SK-N-SH (cell line): Measurements from ENCODE around the gene BABAM2. TPM values are rescaled to one million over a fixed set of nuclear protein-coding genes. Genes with fewer than 3 reads are reported as not detected.

Experiments used
- CTCF ChIA-PET: fragments of 300-600, 350-600 bp; formaldehyde crosslinking; extraction: SDS; loops from one replicate; lab custom pipeline; 2021; lab: Yijun Ruan, JAX
- POLR2A ChIA-PET: fragments of 350-600 bp; sonication (Branson Sonifier 250); formaldehyde crosslinking; extraction: SDS; loops from one replicate; lab custom pipeline; 2020; ENCODE audit warnings: antibody characterized with exemption, inconsistent platforms; lab: Yijun Ruan, JAX
- DNase-seq: peaks from one replicate; pipeline ENCODE4 v3.0.0; 2012
- H2AFZ ChIP-seq: fragments of 200-600 bp; sonication (generic); 2 replicates; pipeline ENCODE4 v1.8.1; 2016; ENCODE audit warnings: antibody characterized with exemption, mild to moderate bottlenecking, low read depth
- H3F3A ChIP-seq: fragments of 200-600 bp; sonication (generic); replicated peaks from 2 replicates; pipeline ENCODE3; 2016; ENCODE audit warnings: antibody characterized with exemption, mild to moderate bottlenecking; ENCODE audit not compliant: insufficient read depth
- H3K27ac ChIP-seq, 2 experiments: fragments of 200-500 bp in 1 of 2; fragments of 200-600 bp in 1 of 2; sonication (Bioruptor generic) in 1 of 2; sonication (generic), shearing (Covaris generic) in 1 of 2; 2 replicates each; pipeline versions ENCODE4 v1.5.1 to v1.6.1; 2014 to 2016; ENCODE audit warnings: low read depth in 2 of 2, inconsistent platforms in 1 of 2, low read length in 1 of 2, mild to moderate bottlenecking in 1 of 2, mixed read lengths in 1 of 2
- H3K27me3 ChIP-seq: fragments of 200-600 bp; sonication (generic), shearing (Covaris generic); 2 replicates; pipeline ENCODE4 v1.6.1; 2016; ENCODE audit warnings: mixed run types; ENCODE audit not compliant: insufficient read depth
- H3K36me3 ChIP-seq, 2 experiments: fragments of 200-500 bp in 1 of 2; fragments of 200-600 bp in 1 of 2; sonication (Bioruptor generic) in 1 of 2; sonication (generic) in 1 of 2; replicated peaks in 1 of 2; 2 replicates each; pipeline versions ENCODE3 to v1.5.1; 2014 to 2016; ENCODE audit warnings: low read length in 1 of 2, mild to moderate bottlenecking in 1 of 2; ENCODE audit not compliant: insufficient read depth in 2 of 2, control insufficient read depth in 1 of 2
- H3K4me1 ChIP-seq, 2 experiments: fragments of 200-500 bp in 1 of 2; fragments of 200-600 bp in 1 of 2; sonication (Bioruptor generic) in 1 of 2; sonication (generic), shearing (Covaris generic) in 1 of 2; 2 replicates each; pipeline versions ENCODE4 v1.5.1 to v1.6.1; 2014 to 2016; ENCODE audit warnings: low read depth in 1 of 2, low read length in 1 of 2, mixed run types in 1 of 2; ENCODE audit not compliant: insufficient read depth in 2 of 2, control insufficient read depth in 1 of 2
- H3K4me2 ChIP-seq: fragments of 200-600 bp; sonication (generic), shearing (Covaris generic); 2 replicates; pipeline ENCODE4 v1.6.1; 2017; ENCODE audit warnings: mixed run types
- H3K4me3 ChIP-seq, 2 experiments: fragments of 200-500 bp in 1 of 2; fragments of 200-600 bp in 1 of 2; sonication (Bioruptor generic) in 1 of 2; sonication (generic), shearing (Covaris generic) in 1 of 2; 2 replicates each; pipeline versions ENCODE4 v1.5.1 to v1.8.1; 2014 to 2016; ENCODE audit warnings: low read depth in 2 of 2, inconsistent platforms in 1 of 2, low read length in 1 of 2, mild to moderate bottlenecking in 1 of 2, mixed read lengths in 1 of 2, moderate library complexity in 1 of 2
- H3K79me2 ChIP-seq: fragments of 200-600 bp; sonication (generic); 2 replicates; pipeline ENCODE4 v1.8.1; 2017; ENCODE audit warnings: mild to moderate bottlenecking; ENCODE audit not compliant: insufficient read depth
- H3K9ac ChIP-seq: fragments of 200-600 bp; sonication (generic); 2 replicates; pipeline ENCODE4 v1.6.1; 2017; ENCODE audit warnings: mixed run types
- H3K9me2 ChIP-seq: fragments of 200-600 bp; sonication (generic); 2 replicates; pipeline ENCODE4 v1.6.1; 2017; ENCODE audit warnings: mixed run types
- H3K9me3 ChIP-seq: fragments of 200-600 bp; sonication (generic); 2 replicates; pipeline ENCODE4 v1.6.1; 2017; ENCODE audit warnings: mixed run types, mild to moderate bottlenecking, moderate library complexity
- H4K20me1 ChIP-seq: fragments of 200-600 bp; sonication (generic); 2 replicates; pipeline ENCODE4 v1.6.1; 2017; ENCODE audit warnings: mild to moderate bottlenecking, mixed run types; ENCODE audit not compliant: insufficient read depth
- CTCF ChIP-seq: fragments of 200-600 bp; sonication (generic); IDR thresholded peaks from 2 replicates; pipeline ENCODE4 v1.6.1; 2017; ENCODE audit warnings: antibody characterized with exemption, mild to moderate bottlenecking, moderate library complexity
- EP300 ChIP-seq, 2 experiments: IDR thresholded peaks; 2 replicates each; pipeline versions ENCODE4 v1.4.0 to v1.6.1; 2012; ENCODE audit warnings: borderline replicate concordance in 1 of 2, low read depth in 1 of 2, low read length in 1 of 2
- GABPA ChIP-seq: IDR thresholded peaks from 2 replicates; pipeline ENCODE4 v1.4.0; 2012; ENCODE audit warnings: low read depth, mild to moderate bottlenecking
- JUND ChIP-seq: IDR thresholded peaks from 2 replicates; pipeline ENCODE4 v1.4.0; 2012
- NFIC ChIP-seq: IDR thresholded peaks from 2 replicates; pipeline ENCODE4 v1.4.0; 2012; ENCODE audit warnings: borderline replicate concordance
- PBX3 ChIP-seq: IDR thresholded peaks from 2 replicates; pipeline ENCODE4; 2012
- REST ChIP-seq: IDR thresholded peaks from 2 replicates; pipeline ENCODE4 v1.6.1; 2012; ENCODE audit warnings: mild to moderate bottlenecking, low read depth, low read length, moderate library complexity
- TCF12 ChIP-seq: IDR thresholded peaks from 2 replicates; pipeline ENCODE4 v1.4.0; 2012
- USF1 ChIP-seq: IDR thresholded peaks from 2 replicates; pipeline ENCODE4 v1.4.0; 2012; ENCODE audit warnings: low read depth, borderline replicate concordance
- WGBS: methylation state at CpG from one replicate; pipeline ENCODE4 v1.1.6; 2017; ENCODE audit warnings: low lambda C conversion rate; 5-methylcytosine and 5-hydroxymethylcytosine counted together
- polyA plus RNA-seq, 3 experiments: library from polyadenylated mRNA; depleted of rRNA; stranded (reverse); fragments of >200 nt; gene quantifications; 2 replicates each; pipeline ENCODE4 v1.2.3, GENCODE V29; 2012

BABAM2 gene
- polyA plus RNA-seq, 1 of the 3 experiments (the other 2 are of a cell fraction), result 34.0 TPM

- TF ChIP-seq USF1, result no peak
- TF ChIP-seq EP300 (IDR thresholded peaks at IDR 0.05; ENCODE audit: borderline replicate concordance in 1 of 2, low read depth in 1 of 2, low read length in 1 of 2), result no peak
- TF ChIP-seq TCF12, result no peak
- TF ChIP-seq JUND, result no peak
- no peak for TF ChIP-seq CTCF
Observed at GRCh38 chr2:28202719-28203118, 312.2 kb downstream of the BABAM2 start (continued).

GRCh38 chr2:28206762-28207161, 316.2 kb downstream of the BABAM2 start:
- Histone ChIP-seq H3F3A (peaks cover 3% of the 10 kb centered on the region), H3K9me3 (no peaks in the 10 kb centered on the region), H2AFZ (no peak overlapping the region), H3K9me2 (no peaks in the 10 kb centered on the region), H3K79me2 (no peaks in the 10 kb centered on the region), H3K4me2 (no peak overlapping the region), H3K4me1 (no peaks in the 10 kb centered on the region), H3K4me3 (no peak overlapping the region), H4K20me1 (no peaks in the 10 kb centered on the region), H3K27ac (no peak overlapping the region), H3K9ac (no peak overlapping the region), H3K36me3 (no peaks in the 10 kb centered on the region), H3K27me3 (no peaks in the 10 kb centered on the region)
- WGBS, result 70% methylated on average over 3 of the region's 3 CpGs
- no peak for DNase-seq
- CTCF ChIA-PET, result no interaction called here
- TF ChIP-seq TCF12 (no peak), NFIC (peak; percentile 79), REST (no peak), PBX3 (peak; percentile 21; the same call in 1 of the 2 replicates), GABPA (no peak)
- POLR2A ChIA-PET, result interaction anchor here (0.6 kb wide), 1 partner anchor 55 kb away, joined by 3 read pairs; no protein-coding TSS in a partner anchor
